ENCODE results near the gene DMC1. TPM values are rescaled to one million over a fixed set of nuclear protein-coding genes. Genes with fewer than 3 reads are reported as not detected.

DMC1 gene
- total and polyA plus RNA-seq, 2 donors (not counting 3 experiments of a cell fraction or from before 2014, with no cell fraction given), result 0.22 to 0.91 TPM

DNA sequence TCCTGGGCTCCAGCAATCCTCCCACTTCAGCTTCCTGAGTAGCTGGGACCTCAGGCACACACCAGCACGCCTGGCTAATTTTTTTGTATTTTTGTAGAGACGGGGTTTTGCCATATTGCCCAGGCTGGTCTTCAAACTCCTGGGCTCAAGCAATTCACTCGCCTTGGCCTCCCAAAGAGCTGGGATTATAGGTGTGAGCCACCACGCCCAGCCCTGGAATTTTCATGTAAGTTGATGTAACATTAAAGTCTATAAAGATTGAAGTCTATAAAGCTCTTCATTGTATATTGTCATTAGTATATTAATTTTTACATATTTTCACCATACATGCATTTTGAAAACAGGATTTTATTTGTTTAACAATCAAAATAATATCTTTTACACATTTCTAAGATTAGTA is 51.4 kb downstream of the DMC1 start:
- H3K27me3 ChIP-seq (ENCODE audit: control insufficient read depth in 2 of 2, insufficient read depth in 2 of 2, low read length in 2 of 2), result no peaks in the 10 kb centered on the region
- no peak overlapping the region for H3K4me3 ChIP-seq (replicated peaks in 1 of 3; ENCODE audit: insufficient read depth in 1 of 3, low read depth in 1 of 3, low read length in 3 of 3)
- TF ChIP-seq POLR2A (IDR thresholded peaks at IDR 0.05; ENCODE audit: low read depth, low read length) (no peak), MYC (IDR thresholded peaks at IDR 0.05; ENCODE audit: low read depth, low read length) (no peak), EZH2 (IDR thresholded peaks at IDR 0.05; ENCODE audit: borderline replicate concordance, low read depth, low read length, severe bottlenecking) (no peak), POLR2AphosphoS5 (IDR thresholded peaks at IDR 0.05; ENCODE audit: insufficient read depth, low read depth, low read length) (no peak), JUN (IDR thresholded peaks at IDR 0.05; ENCODE audit: borderline replicate concordance, insufficient read depth, insufficient read length, low read depth) (no peak), FOS (IDR thresholded peaks at IDR 0.05; ENCODE audit: borderline replicate concordance, insufficient read depth, low read length) (no peak), GATA2 (IDR thresholded peaks at IDR 0.05; ENCODE audit: insufficient read depth, insufficient read length, low read depth, low read length) (no peak)
- TF ChIP-seq, protein P1, sequence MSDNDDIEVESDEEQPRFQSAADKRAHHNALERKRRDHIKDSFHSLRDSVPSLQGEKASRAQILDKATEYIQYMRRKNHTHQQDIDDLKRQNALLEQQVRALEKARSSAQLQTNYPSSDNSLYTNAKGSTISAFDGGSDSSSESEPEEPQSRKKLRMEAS (IDR thresholded peaks at IDR 0.05; ENCODE audit: insufficient read depth, insufficient read length), result no peak
- dilution Hi-C loops (cut with MboI; ENCODE audit: extremely low pct_ligation_motif_present, low sequenced_read_pairs) (no loop called here), intact Hi-C loops (cut with micrococcal nuclease) (no loop called here)
- H3K4me2 ChIP-seq (ENCODE audit: insufficient read depth, low read length), result no peak overlapping the region
- H3K4me1 ChIP-seq (ENCODE audit: control insufficient read depth, extremely low read depth, insufficient read depth, low read length), result no peaks in the 10 kb centered on the region
- no peak overlapping the region for H3K9ac ChIP-seq (replicated peaks; ENCODE audit: extremely low read depth, insufficient read depth, low read length)
- no peak for DNase-seq (ENCODE audit: low read depth, low spot score)
- no peak overlapping the region for H2AFZ ChIP-seq (ENCODE audit: low read depth, low read length)
- H3K27ac ChIP-seq (ENCODE audit: insufficient read depth, low read depth, low read length), result no peak overlapping the region
- no TSS peak for BruUV-seq (replicated peaks)
- ChIA-PET CTCF (interaction anchor here (0.7 kb wide), 1 partner anchor 56 kb away, joined by 3 read pairs; no protein-coding TSS in a partner anchor), POLR2A (no interaction called here)
- no peaks in the 10 kb centered on the region for H3K36me3 ChIP-seq (ENCODE audit: control insufficient read depth in 2 of 2, extremely low read depth in 1 of 2, insufficient read depth in 2 of 2, low read length in 2 of 2)
- FAIRE-seq, result no peak
- H3K9me1 ChIP-seq (replicated peaks; ENCODE audit: control insufficient read depth, extremely low read depth, insufficient read depth, low read length), result no peaks in the 10 kb centered on the region
- no peaks in the 10 kb centered on the region for H3K79me2 ChIP-seq (ENCODE audit: control insufficient read depth, insufficient read depth, low read length)
- no peaks in the 10 kb centered on the region for H4K20me1 ChIP-seq (replicated peaks; ENCODE audit: control insufficient read depth, extremely low read depth, insufficient read depth, low read length)
- H3K9me3 ChIP-seq (replicated peaks; ENCODE audit: control insufficient read depth, insufficient read depth, low read length), result no peaks in the 10 kb centered on the region

GRCh38 chr22:38513063-38513462 is 56.9 kb downstream of the DMC1 start:
- Histone ChIP-seq H3K79me2 (ENCODE audit: control insufficient read depth, insufficient read depth, low read length) (no peaks in the 10 kb centered on the region), H3K36me3 (ENCODE audit: control insufficient read depth in 2 of 2, extremely low read depth in 1 of 2, insufficient read depth in 2 of 2, low read length in 2 of 2) (no peaks in the 10 kb centered on the region), H3K4me3 (replicated peaks in 1 of 3; ENCODE audit: insufficient read depth in 1 of 3, low read depth in 1 of 3, low read length in 3 of 3) (no peak overlapping the region), H3K9me1 (replicated peaks; ENCODE audit: control insufficient read depth, extremely low read depth, insufficient read depth, low read length) (no peaks in the 10 kb centered on the region), H4K20me1 (replicated peaks; ENCODE audit: control insufficient read depth, extremely low read depth, insufficient read depth, low read length) (no peaks in the 10 kb centered on the region), H3K4me1 (ENCODE audit: control insufficient read depth, extremely low read depth, insufficient read depth, low read length) (no peaks in the 10 kb centered on the region), H3K4me2 (ENCODE audit: insufficient read depth, low read length) (no peak overlapping the region), H3K27me3 (ENCODE audit: control insufficient read depth in 2 of 2, insufficient read depth in 2 of 2, low read length in 2 of 2) (no peaks in the 10 kb centered on the region), H2AFZ (ENCODE audit: low read depth, low read length) (no peak overlapping the region), H3K27ac (ENCODE audit: insufficient read depth, low read depth, low read length) (no peak overlapping the region), H3K9me3 (replicated peaks; ENCODE audit: control insufficient read depth, insufficient read depth, low read length) (no peaks in the 10 kb centered on the region), H3K9ac (replicated peaks; ENCODE audit: extremely low read depth, insufficient read depth, low read length) (no peak overlapping the region)
- DNase-seq (ENCODE audit: low read depth, low spot score) (no peak), FAIRE-seq (no peak)
- TF ChIP-seq POLR2A (IDR thresholded peaks at IDR 0.05; ENCODE audit: low read depth, low read length), result no peak
- no peak for TF ChIP-seq CTCF (IDR thresholded peaks at IDR 0.05; ENCODE audit: extremely low read depth in 1 of 2, insufficient read depth in 1 of 2, low read depth in 1 of 2, low read length in 2 of 2)
- TF ChIP-seq JUN (IDR thresholded peaks at IDR 0.05; ENCODE audit: borderline replicate concordance, insufficient read depth, insufficient read length, low read depth), result no peak
- TF ChIP-seq FOS (IDR thresholded peaks at IDR 0.05; ENCODE audit: borderline replicate concordance, insufficient read depth, low read length), result no peak
- no peak for TF ChIP-seq POLR2AphosphoS5 (IDR thresholded peaks at IDR 0.05; ENCODE audit: insufficient read depth, low read depth, low read length)
- TF ChIP-seq, protein P1 (IDR thresholded peaks at IDR 0.05; ENCODE audit: insufficient read depth, insufficient read length), result no peak
- TF ChIP-seq EZH2 (IDR thresholded peaks at IDR 0.05; ENCODE audit: borderline replicate concordance, low read depth, low read length, severe bottlenecking), result no peak
- no TSS peak for BruUV-seq (replicated peaks)
- ChIA-PET POLR2A (no interaction called here), CTCF (no interaction called here)
- dilution Hi-C loops (cut with MboI; ENCODE audit: extremely low pct_ligation_motif_present, low sequenced_read_pairs), result no loop called here
- intact Hi-C loops (cut with micrococcal nuclease), result no loop called here

All from endothelial cell of umbilical vein (primary cell).